OCI-LY7 (cell line): ENCODE measurements around the gene CMIP.

Source experiments
- EZH2phosphoT487 ChIP-seq: fragments of 200-600 bp; sonication (generic); IDR thresholded peaks from 2 replicates; pipeline ENCODE4 v1.6.1; 2018; ENCODE audit warnings: low read depth, borderline replicate concordance, mild to moderate bottlenecking, mixed run types, antibody characterized with exemption, low read length, moderate library complexity, mixed read lengths
- TF ChIP-seq, protein P1 (sequence below): fragments of 200-600 bp; sonication (generic); conservative IDR thresholded peaks from 2 replicates; pipeline ENCODE4 v1.5.1; 2014; ENCODE audit warnings: mild to moderate bottlenecking, antibody characterized with exemption, low read length, moderate library complexity, mixed read lengths

GRCh38 chr16:81436386-81436785 is 8.2 kb upstream of the CMIP start:
- TF ChIP-seq, protein P1, sequence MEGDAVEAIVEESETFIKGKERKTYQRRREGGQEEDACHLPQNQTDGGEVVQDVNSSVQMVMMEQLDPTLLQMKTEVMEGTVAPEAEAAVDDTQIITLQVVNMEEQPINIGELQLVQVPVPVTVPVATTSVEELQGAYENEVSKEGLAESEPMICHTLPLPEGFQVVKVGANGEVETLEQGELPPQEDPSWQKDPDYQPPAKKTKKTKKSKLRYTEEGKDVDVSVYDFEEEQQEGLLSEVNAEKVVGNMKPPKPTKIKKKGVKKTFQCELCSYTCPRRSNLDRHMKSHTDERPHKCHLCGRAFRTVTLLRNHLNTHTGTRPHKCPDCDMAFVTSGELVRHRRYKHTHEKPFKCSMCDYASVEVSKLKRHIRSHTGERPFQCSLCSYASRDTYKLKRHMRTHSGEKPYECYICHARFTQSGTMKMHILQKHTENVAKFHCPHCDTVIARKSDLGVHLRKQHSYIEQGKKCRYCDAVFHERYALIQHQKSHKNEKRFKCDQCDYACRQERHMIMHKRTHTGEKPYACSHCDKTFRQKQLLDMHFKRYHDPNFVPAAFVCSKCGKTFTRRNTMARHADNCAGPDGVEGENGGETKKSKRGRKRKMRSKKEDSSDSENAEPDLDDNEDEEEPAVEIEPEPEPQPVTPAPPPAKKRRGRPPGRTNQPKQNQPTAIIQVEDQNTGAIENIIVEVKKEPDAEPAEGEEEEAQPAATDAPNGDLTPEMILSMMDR, result no peak
- no peak for TF ChIP-seq EZH2phosphoT487
